ENCODE data around the gene TTLL10.

DNA sequence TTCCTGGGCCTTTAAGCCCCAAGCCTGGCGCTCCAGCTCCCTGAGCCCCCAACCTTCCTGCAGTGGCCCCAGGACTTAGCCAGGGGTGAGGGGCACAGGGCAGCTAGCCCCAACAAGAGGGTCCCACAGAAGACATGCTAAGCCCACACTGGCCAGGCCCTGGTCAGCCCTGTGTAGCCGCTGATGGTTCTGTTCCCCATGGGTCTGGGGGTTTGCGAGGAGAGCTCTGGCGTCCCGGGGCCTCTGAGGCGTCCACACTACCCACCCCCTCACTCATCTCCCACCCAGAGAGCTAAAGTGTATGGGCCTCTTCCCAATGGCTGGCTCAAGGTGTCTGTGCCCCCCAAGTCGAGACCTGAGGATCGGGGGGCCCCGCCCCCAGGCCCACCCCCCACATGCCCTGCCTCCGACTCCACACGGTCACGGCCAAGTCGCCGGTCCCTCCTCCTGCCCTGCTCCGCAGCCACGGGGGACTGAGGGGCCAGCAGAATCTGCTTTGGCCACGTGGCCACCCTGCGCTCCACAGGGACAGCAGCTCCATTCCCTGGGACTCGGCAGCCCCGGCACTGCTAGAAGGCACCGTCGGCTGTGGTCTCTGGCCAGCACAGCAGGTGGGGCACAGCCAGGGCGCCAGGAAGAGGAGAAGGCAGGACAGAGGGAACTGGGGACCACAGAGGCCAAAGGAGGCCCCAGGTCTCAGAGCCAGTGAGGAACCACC lies 24.9 kb downstream of the TTLL10 start:
- no peak for TF ChIP-seq POLR2A (IDR thresholded peaks at IDR 0.05; ENCODE audit: low read depth, low read length)
- TF ChIP-seq POLR2AphosphoS5 (IDR thresholded peaks at IDR 0.05; ENCODE audit: low read depth, low read length) = no peak
- TF ChIP-seq TAF1 (IDR thresholded peaks at IDR 0.05; ENCODE audit: borderline replicate concordance, low read depth, low read length) = no peak
